ENCODE results near the gene CUX1.

Gene CUX1

DNA sequence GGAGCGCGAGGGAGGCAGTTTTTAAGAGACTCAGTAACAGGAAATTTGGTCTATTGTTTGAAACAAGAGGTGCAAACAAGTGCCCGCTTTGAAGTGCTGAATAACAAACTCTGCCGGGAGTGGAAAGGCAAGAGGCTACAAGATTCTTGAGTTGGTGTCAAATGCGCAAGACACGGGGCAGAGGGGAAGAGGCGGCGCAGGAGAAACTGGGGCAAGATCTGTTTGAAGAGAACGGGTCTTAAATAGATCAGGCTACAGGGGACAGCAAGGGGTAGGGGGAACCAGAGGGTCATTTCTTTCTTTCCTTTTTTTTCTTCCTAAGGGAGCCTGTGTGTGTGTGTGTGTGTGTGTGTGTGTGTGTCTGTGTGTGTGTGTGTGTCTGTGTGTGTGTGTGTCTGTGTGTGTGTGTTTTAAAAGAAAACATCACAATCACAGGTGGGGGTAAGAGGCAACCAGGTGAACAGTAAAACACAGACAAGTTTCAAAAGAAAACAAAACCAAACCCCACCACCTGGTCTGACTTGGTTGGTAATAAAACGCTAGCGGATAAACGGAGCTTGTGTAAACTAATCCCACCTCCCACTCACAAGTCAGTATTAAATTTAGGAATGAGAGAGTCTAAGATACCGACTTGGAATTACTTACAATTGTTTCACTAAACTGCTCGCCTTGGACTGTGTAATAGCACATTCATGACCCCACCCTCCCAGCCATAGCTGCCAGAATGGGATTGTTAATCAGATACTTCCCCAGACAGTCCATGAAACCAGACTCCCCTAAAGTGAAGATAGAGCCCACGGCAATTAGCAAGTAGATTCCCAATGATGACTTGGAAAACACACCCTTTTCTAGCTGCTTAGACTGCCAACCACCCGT is 13.1 kb upstream of the CUX1 start:
- TF ChIP-seq, protein P1, sequence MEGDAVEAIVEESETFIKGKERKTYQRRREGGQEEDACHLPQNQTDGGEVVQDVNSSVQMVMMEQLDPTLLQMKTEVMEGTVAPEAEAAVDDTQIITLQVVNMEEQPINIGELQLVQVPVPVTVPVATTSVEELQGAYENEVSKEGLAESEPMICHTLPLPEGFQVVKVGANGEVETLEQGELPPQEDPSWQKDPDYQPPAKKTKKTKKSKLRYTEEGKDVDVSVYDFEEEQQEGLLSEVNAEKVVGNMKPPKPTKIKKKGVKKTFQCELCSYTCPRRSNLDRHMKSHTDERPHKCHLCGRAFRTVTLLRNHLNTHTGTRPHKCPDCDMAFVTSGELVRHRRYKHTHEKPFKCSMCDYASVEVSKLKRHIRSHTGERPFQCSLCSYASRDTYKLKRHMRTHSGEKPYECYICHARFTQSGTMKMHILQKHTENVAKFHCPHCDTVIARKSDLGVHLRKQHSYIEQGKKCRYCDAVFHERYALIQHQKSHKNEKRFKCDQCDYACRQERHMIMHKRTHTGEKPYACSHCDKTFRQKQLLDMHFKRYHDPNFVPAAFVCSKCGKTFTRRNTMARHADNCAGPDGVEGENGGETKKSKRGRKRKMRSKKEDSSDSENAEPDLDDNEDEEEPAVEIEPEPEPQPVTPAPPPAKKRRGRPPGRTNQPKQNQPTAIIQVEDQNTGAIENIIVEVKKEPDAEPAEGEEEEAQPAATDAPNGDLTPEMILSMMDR (IDR thresholded peaks at IDR 0.05) = no peak
- Histone ChIP-seq H3K4me1 (ENCODE audit: control insufficient read depth in 1 of 2, insufficient read depth in 1 of 2, low read depth in 1 of 2, low read length in 1 of 2) (peaks cover 32% of the 10 kb centered on the region in 2 experiments), H3K9me3 (no peaks in the 10 kb centered on the region), H3K36me3 (no peaks in the 10 kb centered on the region), H3K4me3 (ENCODE audit: low read depth in 1 of 2, low read length in 1 of 2) (no peak overlapping the region), H3K27me3 (peaks cover 18% of the 10 kb centered on the region), H3K27ac (no peak overlapping the region)

DNA sequence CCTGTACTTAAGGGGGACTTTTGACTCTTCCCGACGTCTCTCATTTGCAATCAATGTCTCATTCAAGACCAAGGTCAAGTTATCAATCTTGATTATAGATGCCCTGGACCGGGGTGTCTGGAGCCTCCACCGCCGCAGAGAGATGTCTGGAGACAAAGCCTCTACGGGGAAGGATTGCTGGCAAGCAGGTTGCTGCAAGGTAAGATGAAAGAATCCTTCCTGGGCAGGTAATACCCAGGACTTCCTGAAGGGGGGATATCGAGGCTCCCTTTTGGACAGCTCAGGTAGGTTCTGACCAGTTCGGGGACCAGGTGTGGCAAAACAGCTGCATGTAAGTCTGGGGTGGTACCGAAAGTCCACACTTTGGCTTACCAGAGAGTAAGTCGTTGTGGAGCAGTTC is 12.5 kb upstream of the CUX1 start:
- no peaks in the 10 kb centered on the region for H3K36me3 ChIP-seq
- no peak overlapping the region for H3K4me3 ChIP-seq (ENCODE audit: low read depth in 1 of 2, low read length in 1 of 2)

GRCh38 chr7:101812595-101812994 is 4.8 kb upstream of the CUX1 start:
- Histone ChIP-seq H3K4me1 (ENCODE audit: control insufficient read depth in 1 of 2, insufficient read depth in 1 of 2, low read depth in 1 of 2, low read length in 1 of 2) (peaks cover 21 to 23% of the 10 kb centered on the region in 2 experiments), H3K36me3 (no peaks in the 10 kb centered on the region), H3K27ac (no peak overlapping the region), H3K9me3 (no peaks in the 10 kb centered on the region), H3K4me3 (ENCODE audit: low read depth in 1 of 2, low read length in 1 of 2) (no peak overlapping the region), H3K27me3 (no peaks in the 10 kb centered on the region)
- TF ChIP-seq, protein P1 (IDR thresholded peaks at IDR 0.05) = no peak

More for the DNA sequence above, 12.5 kb upstream of the CUX1 start:
- H3K27ac ChIP-seq = no peak overlapping the region
- H3K4me1 ChIP-seq (ENCODE audit: control insufficient read depth in 1 of 2, insufficient read depth in 1 of 2, low read depth in 1 of 2, low read length in 1 of 2) = peaks cover 32 to 33% of the 10 kb centered on the region in 2 experiments
- TF ChIP-seq, protein P1 (IDR thresholded peaks at IDR 0.05) = no peak
- H3K27me3 ChIP-seq = peaks cover 18% of the 10 kb centered on the region
- H3K9me3 ChIP-seq = no peaks in the 10 kb centered on the region

- Histone ChIP-seq H3K4me3 (ENCODE audit: low read depth in 1 of 2, low read length in 1 of 2) (peak overlapping the region; percentile 74 to 79), H3K4me1 (ENCODE audit: control insufficient read depth in 1 of 2, insufficient read depth in 1 of 2, low read depth in 1 of 2, low read length in 1 of 2) (peaks cover 26 to 31% of the 10 kb centered on the region in 2 experiments), H3K27me3 (no peaks in the 10 kb centered on the region), H3K27ac (peak overlapping the region; percentile 97), H3K9me3 (no peaks in the 10 kb centered on the region), H3K36me3 (no peaks in the 10 kb centered on the region)
- TF ChIP-seq, protein P1 (IDR thresholded peaks at IDR 0.05) = no peak
Observed at GRCh38 chr7:101813402-101814019, 3.9 kb upstream of the CUX1 start.

DNA sequence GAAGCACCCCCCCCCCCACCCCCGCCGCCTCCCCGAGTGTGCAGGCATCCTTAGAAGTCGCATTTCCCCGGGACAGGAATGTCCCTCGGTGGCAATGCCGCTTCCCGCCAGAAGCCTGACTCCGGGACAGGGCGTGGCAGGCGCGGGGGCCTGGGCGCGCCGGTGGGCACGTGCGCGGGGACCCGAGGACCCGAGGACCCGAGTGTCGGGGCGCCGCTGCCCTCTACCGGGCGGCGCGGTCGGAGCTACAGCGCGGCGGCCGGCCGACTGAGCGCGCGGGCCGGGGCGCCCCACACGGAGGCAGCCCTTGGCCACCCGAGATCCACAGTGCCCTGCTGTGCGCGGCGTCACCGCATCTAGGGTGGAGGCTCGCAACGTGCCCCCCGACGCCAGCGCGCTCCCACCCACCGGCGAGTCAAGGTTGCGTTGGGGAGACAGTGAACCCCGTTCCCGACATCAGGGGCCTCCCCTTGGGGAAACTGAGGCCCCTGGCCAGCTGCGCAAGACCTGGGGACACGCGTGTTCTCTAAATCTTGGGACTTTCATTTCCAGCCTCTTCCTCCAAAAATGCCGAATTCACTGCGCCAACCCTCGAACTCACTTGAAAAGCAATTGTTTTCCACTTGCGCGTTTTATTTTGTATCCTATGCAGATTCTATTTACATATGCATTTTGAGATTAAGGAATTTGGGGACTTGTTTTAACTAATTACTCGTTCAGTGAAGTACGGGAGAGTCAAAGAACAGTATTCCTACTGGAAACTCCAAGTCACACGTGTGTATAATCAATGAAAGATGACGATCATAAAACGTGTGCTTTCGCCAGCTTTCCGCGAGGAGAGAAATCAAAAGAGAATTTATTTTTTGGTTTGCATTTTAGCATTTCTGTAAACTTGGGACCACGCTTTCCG is 3.1 kb upstream of the CUX1 start:
- Histone ChIP-seq H3K27me3 (no peaks in the 10 kb centered on the region), H3K9me3 (no peaks in the 10 kb centered on the region), H3K27ac (peak overlapping the region; percentile 97), H3K4me1 (ENCODE audit: control insufficient read depth in 1 of 2, insufficient read depth in 1 of 2, low read depth in 1 of 2, low read length in 1 of 2) (peaks cover 32 to 33% of the 10 kb centered on the region in 2 experiments), H3K4me3 (ENCODE audit: low read depth in 1 of 2, low read length in 1 of 2) (peak overlapping the region; percentile 74 to 79), H3K36me3 (no peaks in the 10 kb centered on the region)
- TF ChIP-seq, protein P1 (IDR thresholded peaks at IDR 0.05) = peak; percentile 81

Measured in neutrophil (primary cell).